ENCODE measurements around the gene DBH.

- TF ChIP-seq POLR2A (IDR thresholded peaks at IDR 0.05) (no peak), CTCF (IDR thresholded peaks at IDR 0.05) (no peak)
Observed at GRCh38 chr9:133600739-133601138, 35.4 kb upstream of the DBH start.
